T47D (cell line): Measurements from ENCODE around the gene ADGRD1.
"Not testable (repeated sequence)": the region's sequence is repeated elsewhere in the genome, so short reads cannot be mapped to it uniquely, and the experiment has no call there.

Source experiments
- DNase-seq, 2 experiments: peaks; one replicate each; pipeline versions ENCODE4 v3.0.0 to v3.0.0-alpha.2; 2011 to 2012; ENCODE audit warnings: low read depth in 1 of 2, low spot score in 1 of 2
- JUND ChIP-seq: IDR thresholded peaks from 2 replicates; pipeline ENCODE4 v1.6.1; 2012; ENCODE audit warnings: low read depth
- in situ Hi-C: cut with HindIII; loops from 2 replicates; pipeline ENCODE4 v1.10.0; 2016; ENCODE audit warnings: low sequenced_read_pairs, low pct_unique_long_range_greater_than_20kb

ADGRD1 gene

GRCh38 chr12:130924966-130925665 is 28.6 kb upstream of the ADGRD1 start:
- no peak for DNase-seq
- in situ Hi-C loops = no loop called here
- TF ChIP-seq JUND = no peak

- in situ Hi-C loops = no loop called here
- no peak for TF ChIP-seq JUND
- no peak for DNase-seq
Measured at GRCh38 chr12:130925666-130926015, 28.1 kb upstream of the ADGRD1 start.

- in situ Hi-C loops = no loop called here
- DNase-seq = no peak
- TF ChIP-seq JUND = no peak
Measured at GRCh38 chr12:130929363-130929762, 24.3 kb upstream of the ADGRD1 start.

- in situ Hi-C loops = no loop called here
- no peak for DNase-seq
- no peak for TF ChIP-seq JUND
Measured at GRCh38 chr12:130932061-130932930, 21.4 kb upstream of the ADGRD1 start.

- no peak for DNase-seq
Measured at GRCh38 chr12:130933269-130933995, 20.3 kb upstream of the ADGRD1 start.

GRCh38 chr12:130934753-130935152 is 19.0 kb upstream of the ADGRD1 start:
- TF ChIP-seq JUND = no peak
- in situ Hi-C loops = no loop called here
- DNase-seq = no peak

More at GRCh38 chr12:130933269-130933995, 20.3 kb upstream of the ADGRD1 start:
- in situ Hi-C loops = no loop called here
- TF ChIP-seq JUND = no peak

GRCh38 chr12:130936561-130936960 is 17.1 kb upstream of the ADGRD1 start:
- in situ Hi-C loops = no loop called here
- DNase-seq = no peak
- TF ChIP-seq JUND = no peak

- in situ Hi-C loops = no loop called here
- TF ChIP-seq JUND = no peak
- no peak for DNase-seq
Measured at GRCh38 chr12:130937063-130937462, 16.6 kb upstream of the ADGRD1 start.

GRCh38 chr12:130937546-130937945 is 16.2 kb upstream of the ADGRD1 start:
- in situ Hi-C loops, DNase-seq: not testable (repeated sequence)

GRCh38 chr12:130938186-130938585 is 15.5 kb upstream of the ADGRD1 start:
- DNase-seq = no peak
- TF ChIP-seq JUND = no peak
- in situ Hi-C loops = no loop called here

GRCh38 chr12:130944878-130945277 is 8.8 kb upstream of the ADGRD1 start:
- in situ Hi-C loops = no loop called here
- no peak for DNase-seq
- TF ChIP-seq JUND = no peak

- DNase-seq = no peak
- TF ChIP-seq JUND = no peak
- in situ Hi-C loops = no loop called here
Measured at GRCh38 chr12:130945786-130946492, 7.8 kb upstream of the ADGRD1 start.
